Kidney (tissue), 14 donors: ENCODE measurements around the gene SH3RF3. TPM values are rescaled to one million over a fixed set of nuclear protein-coding genes. Genes with fewer than 3 reads are reported as not detected.

Experiments
- DNase-seq, 5 donors: peaks; one replicate each; pipeline ENCODE4 v3.0.0-alpha.2; 2013 to 2020
- FAIRE-seq: peaks from 2 replicates; lab custom pipeline; 2012; peaks lifted over from hg19 to GRCh38; lab: Jason Lieb, UNC
- H3K27ac ChIP-seq, 2 donors: one replicate each; pipeline ENCODE4 v1.7.0; 2013; ENCODE audit warnings: low read depth in 2 of 2, low read length in 2 of 2, inconsistent platforms in 1 of 2
- H3K27me3 ChIP-seq: one replicate; pipeline ENCODE4 v1.7.1; 2013; ENCODE audit warnings: low read length, inconsistent platforms; ENCODE audit not compliant: control insufficient read depth, insufficient read depth
- H3K36me3 ChIP-seq, 3 donors: one replicate each; pipeline versions ENCODE4 v1.7.0 to v1.7.1; 2013; ENCODE audit warnings: low read length in 3 of 3, control low read depth in 1 of 3, inconsistent platforms in 1 of 3; ENCODE audit not compliant: insufficient read depth in 3 of 3, control insufficient read depth in 2 of 3
- H3K4me1 ChIP-seq, 3 donors: one replicate each; pipeline versions ENCODE4 v1.7.0 to v1.7.1; 2013; ENCODE audit warnings: low read length in 3 of 3, inconsistent platforms in 1 of 3, low read depth in 1 of 3; ENCODE audit not compliant: control insufficient read depth in 2 of 3, insufficient read depth in 2 of 3
- H3K4me3 ChIP-seq, 3 donors: one replicate each; pipeline versions ENCODE4 v1.7.0 to v1.8.1; 2013; ENCODE audit warnings: low read length in 3 of 3, control low read depth in 1 of 3, inconsistent platforms in 1 of 3
- H3K9ac ChIP-seq, 3 donors: one replicate each; pipeline versions ENCODE4 v1.7.0 to v1.7.1; 2013; ENCODE audit warnings: low read length in 3 of 3, control low read depth in 1 of 3, inconsistent platforms in 1 of 3
- H3K9me3 ChIP-seq, 3 donors: one replicate each; pipeline versions ENCODE4 v1.7.0 to v1.7.1; 2013; ENCODE audit warnings: low read length in 3 of 3, control low read depth in 1 of 3, inconsistent platforms in 1 of 3; ENCODE audit not compliant: control insufficient read depth in 2 of 3, insufficient read depth in 1 of 3
- CTCF ChIP-seq: IDR thresholded peaks from 3 replicates; pipeline ENCODE4 v1.5.1; 2012; ENCODE audit warnings: mild to moderate bottlenecking, moderate library complexity, borderline replicate concordance; ENCODE audit not compliant: insufficient read depth; ENCODE audit errors: extremely low read depth
- intact Hi-C: fragments of 100-400 bp; cut with DNase I; formaldehyde crosslinking; loops from one replicate; pipeline ENCODE4 v1.11.1; 2022
- polyA plus RNA-seq: library from polyadenylated mRNA; stranded (reverse); fragments of 350-450 nt; fragmentation: Illumina TruSeq; extraction: RNeasy Lipid Tissue Mini Kit (QIAGEN cat#74804); gene quantifications from one replicate; pipeline ENCODE4 v1.2.3, GENCODE V29; 2014; ENCODE audit warnings: low read depth, low replicate concordance; ENCODE audit not compliant: insufficient read depth
- total RNA-seq: library from RNA; stranded (reverse); fragmentation: NEBNext Ultra II Directional; extraction: Animal tissue kit (Norgen Biotek cat#: 25700); gene quantifications from one replicate; pipeline ENCODE4 v1.2.1, GENCODE V29; 2021
- donor health status: control.
- donor health status: control.
- donor health status: control.
- donor health status: control.
- donor health status: control.
- donor health status: DM: yes; HTN: yes; CAD: no.
- donor health status: Normal renal cell carcinoma (clear cell type).

Gene SH3RF3
- total and polyA plus RNA-seq, 2 donors from 2014 or later = 1.7 to 10.7 TPM

- Histone ChIP-seq H3K9me3 (peaks cover 0 to 3% (median 2%) of the 10 kb centered on the region in 3 donors), H3K36me3 (no peaks in the 10 kb centered on the region), H3K27ac (no peak overlapping the region), H3K4me1 (no peaks in the 10 kb centered on the region), H3K27me3 (no peaks in the 10 kb centered on the region), H3K9ac (no peak overlapping the region), H3K4me3 (no peak overlapping the region)
- DNase-seq (no peak), FAIRE-seq (no peak)
- no peak for TF ChIP-seq CTCF
- intact Hi-C loops = no loop called here
Observed at GRCh38 chr2:109089602-109090300, 39.3 kb upstream of the SH3RF3 start.

- Histone ChIP-seq H3K9ac (no peak overlapping the region), H3K4me3 (no peak overlapping the region), H3K27ac (no peak overlapping the region), H3K36me3 (no peaks in the 10 kb centered on the region), H3K27me3 (no peaks in the 10 kb centered on the region), H3K4me1 (no peaks in the 10 kb centered on the region), H3K9me3 (peaks cover 0 to 3% (median 0%) of the 10 kb centered on the region in 3 donors)
- DNase-seq = no peak
- no peak for FAIRE-seq
- TF ChIP-seq CTCF = no peak
- intact Hi-C loops = no loop called here
Observed at GRCh38 chr2:109091526-109091925, 37.5 kb upstream of the SH3RF3 start.

GRCh38 chr2:109094144-109094543 lies 34.9 kb upstream of the SH3RF3 start:
- no peaks in the 10 kb centered on the region for H3K36me3 ChIP-seq

More at GRCh38 chr2:109094144-109094543, 34.9 kb upstream of the SH3RF3 start:
- intact Hi-C loops = no loop called here
- TF ChIP-seq CTCF = no peak
- Histone ChIP-seq H3K27ac (no peak overlapping the region), H3K9me3 (peaks cover 0 to 3% (median 0%) of the 10 kb centered on the region in 3 donors), H3K4me1 (no peaks in the 10 kb centered on the region), H3K4me3 (no peak overlapping the region), H3K9ac (no peak overlapping the region), H3K27me3 (no peaks in the 10 kb centered on the region)
- DNase-seq = no peak
- FAIRE-seq = no peak
